Stomach (tissue), 4 donors: ENCODE data around the gene MZF1.

Experiments used
- POLR2A ChIP-seq, 4 donors: fragments of 450-650 bp; IDR thresholded peaks; one replicate each; pipeline ENCODE4 v1.6.1; 2016; ENCODE audit warnings: antibody characterized with exemption in 4 of 4, control low read depth in 2 of 4, mild to moderate bottlenecking in 1 of 4, moderate library complexity in 1 of 4
- POLR2AphosphoS5 ChIP-seq, 3 donors: sonication (generic); formaldehyde crosslinking; IDR thresholded peaks; one replicate each; pipeline ENCODE4 v1.6.1; 2016; ENCODE audit warnings: antibody characterized with exemption in 3 of 3
- TF ChIP-seq, protein P1 (sequence below), 7 experiments: fragments of 450-650 bp in 4 of 7; fragments of 200-600 bp in 3 of 7; sonication (generic) in 3 of 7; IDR thresholded peaks; one replicate each; pipeline ENCODE4 v1.5.1; 2016 to 2019; ENCODE audit warnings: antibody characterized with exemption in 7 of 7, control low read depth in 2 of 7, mild to moderate bottlenecking in 1 of 7

DNA sequence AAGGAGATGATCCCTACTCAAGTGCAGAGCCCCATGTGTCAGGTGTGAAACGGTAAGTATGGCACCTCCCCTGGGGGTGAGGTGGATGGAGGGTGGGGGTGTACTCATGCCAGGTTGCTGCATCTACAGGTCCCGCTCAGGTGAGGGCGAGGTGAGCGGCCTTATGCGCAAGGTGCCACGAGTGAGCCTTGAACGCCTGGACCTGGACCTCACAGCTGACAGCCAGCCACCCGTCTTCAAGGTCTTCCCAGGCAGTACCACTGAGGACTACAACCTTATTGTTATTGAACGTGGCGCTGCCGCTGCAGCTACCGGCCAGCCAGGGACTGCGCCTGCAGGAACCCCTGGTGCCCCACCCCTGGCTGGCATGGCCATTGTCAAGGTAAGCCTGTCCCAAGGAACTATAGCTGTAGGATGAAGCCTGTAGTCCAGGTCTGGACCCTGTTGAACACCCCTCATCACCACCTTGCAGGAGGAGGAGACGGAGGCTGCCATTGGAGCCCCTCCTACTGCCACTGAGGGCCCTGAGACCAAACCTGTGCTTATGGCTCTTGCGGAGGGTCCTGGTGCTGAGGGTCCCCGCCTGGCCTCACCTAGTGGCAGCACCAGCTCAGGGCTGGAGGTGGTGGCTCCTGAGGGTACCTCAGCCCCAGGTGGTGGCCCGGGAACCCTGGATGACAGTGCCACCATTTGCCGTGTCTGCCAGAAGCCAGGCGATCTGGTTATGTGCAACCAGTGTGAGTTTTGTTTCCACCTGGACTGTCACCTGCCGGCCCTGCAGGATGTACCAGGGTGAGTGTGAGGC, 24.1 kb downstream of the MZF1 start:
- TF ChIP-seq, protein P1, sequence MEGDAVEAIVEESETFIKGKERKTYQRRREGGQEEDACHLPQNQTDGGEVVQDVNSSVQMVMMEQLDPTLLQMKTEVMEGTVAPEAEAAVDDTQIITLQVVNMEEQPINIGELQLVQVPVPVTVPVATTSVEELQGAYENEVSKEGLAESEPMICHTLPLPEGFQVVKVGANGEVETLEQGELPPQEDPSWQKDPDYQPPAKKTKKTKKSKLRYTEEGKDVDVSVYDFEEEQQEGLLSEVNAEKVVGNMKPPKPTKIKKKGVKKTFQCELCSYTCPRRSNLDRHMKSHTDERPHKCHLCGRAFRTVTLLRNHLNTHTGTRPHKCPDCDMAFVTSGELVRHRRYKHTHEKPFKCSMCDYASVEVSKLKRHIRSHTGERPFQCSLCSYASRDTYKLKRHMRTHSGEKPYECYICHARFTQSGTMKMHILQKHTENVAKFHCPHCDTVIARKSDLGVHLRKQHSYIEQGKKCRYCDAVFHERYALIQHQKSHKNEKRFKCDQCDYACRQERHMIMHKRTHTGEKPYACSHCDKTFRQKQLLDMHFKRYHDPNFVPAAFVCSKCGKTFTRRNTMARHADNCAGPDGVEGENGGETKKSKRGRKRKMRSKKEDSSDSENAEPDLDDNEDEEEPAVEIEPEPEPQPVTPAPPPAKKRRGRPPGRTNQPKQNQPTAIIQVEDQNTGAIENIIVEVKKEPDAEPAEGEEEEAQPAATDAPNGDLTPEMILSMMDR (IDR thresholded peaks at IDR 0.05) = no peak
- TF ChIP-seq POLR2AphosphoS5 (IDR thresholded peaks at IDR 0.05) (no peak), POLR2A (IDR thresholded peaks at IDR 0.05) (no peak)
